HG03354 (cell line): Measurements from ENCODE around the gene PLAGL2.
"Not testable (repeated sequence)": the region's sequence is repeated elsewhere in the genome, so short reads cannot be mapped to it uniquely, and the experiment has no call there.

Experiments
- ATAC-seq: cut with Tn5 transposase; IDR thresholded peaks from one replicate; pipeline ENCODE4 v1.9.1; 2021; ENCODE audit warnings: mild to moderate bottlenecking; ENCODE audit not compliant: unreplicated experiment, poor library complexity, severe bottlenecking

PLAGL2 gene

GRCh38 chr20:32205110-32205842 lies 2.3 kb downstream of the PLAGL2 start:
- no peak for ATAC-seq

- no peak for ATAC-seq
Measured at GRCh38 chr20:32204205-32205109, 3.1 kb downstream of the PLAGL2 start.

DNA sequence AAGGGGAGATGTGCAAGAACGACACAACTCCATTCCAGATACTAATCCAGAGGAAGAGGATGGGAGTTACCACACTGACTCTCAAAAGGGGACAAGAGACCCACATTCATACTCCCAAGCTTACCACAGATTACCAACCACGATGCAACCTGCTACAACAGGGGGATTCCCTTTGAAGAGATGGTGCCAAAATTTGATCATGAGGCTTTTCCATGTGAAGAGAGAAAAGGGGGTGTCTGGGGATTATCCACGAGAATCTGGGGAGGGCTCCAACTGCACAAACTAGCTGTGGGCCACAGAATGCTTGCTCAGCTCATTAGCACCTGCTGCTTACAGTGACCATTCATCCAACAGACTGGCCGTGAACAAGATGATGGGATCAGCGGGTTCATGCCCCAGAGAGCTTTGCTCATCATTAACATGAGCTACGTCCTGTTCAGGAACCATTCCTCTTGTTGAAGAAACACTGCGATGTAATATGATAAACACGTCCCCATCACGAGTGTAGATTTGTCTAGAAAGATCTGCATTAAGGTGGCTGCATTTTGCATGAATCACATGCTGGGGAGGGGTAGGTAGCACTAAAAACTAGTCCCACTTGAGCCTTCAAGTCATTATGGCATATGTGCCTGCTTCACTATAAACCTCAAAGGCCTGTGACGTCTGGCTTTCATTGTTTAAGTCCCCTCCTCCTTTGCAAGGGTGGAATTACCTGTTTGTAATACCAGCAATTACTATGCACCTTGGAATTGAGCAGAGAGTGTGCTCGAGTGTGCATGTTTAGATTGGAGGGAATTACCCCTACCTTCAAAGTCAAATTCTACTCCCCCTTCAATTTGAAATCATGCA lies 4.0 kb downstream of the PLAGL2 start:
- no peak for ATAC-seq

DNA sequence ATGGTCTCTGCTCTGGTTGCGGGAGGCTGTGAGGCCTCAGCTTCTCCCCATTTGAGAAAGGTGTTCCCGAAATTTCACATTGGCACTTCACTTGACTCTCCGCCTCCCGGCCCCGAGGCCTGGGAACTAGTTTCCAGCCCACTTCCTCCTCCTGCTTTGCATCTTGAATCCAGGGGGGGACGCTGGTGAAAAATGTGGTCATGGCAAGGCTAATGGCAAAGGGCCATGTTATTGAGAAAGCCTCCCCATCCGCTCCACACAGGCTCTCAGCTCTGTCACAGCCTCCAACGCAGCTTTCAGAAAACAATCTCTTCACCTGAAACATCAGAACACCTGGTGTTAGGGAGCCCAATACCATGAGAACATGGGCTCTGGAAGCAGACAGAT lies 5.6 kb downstream of the PLAGL2 start:
- no peak for ATAC-seq

DNA sequence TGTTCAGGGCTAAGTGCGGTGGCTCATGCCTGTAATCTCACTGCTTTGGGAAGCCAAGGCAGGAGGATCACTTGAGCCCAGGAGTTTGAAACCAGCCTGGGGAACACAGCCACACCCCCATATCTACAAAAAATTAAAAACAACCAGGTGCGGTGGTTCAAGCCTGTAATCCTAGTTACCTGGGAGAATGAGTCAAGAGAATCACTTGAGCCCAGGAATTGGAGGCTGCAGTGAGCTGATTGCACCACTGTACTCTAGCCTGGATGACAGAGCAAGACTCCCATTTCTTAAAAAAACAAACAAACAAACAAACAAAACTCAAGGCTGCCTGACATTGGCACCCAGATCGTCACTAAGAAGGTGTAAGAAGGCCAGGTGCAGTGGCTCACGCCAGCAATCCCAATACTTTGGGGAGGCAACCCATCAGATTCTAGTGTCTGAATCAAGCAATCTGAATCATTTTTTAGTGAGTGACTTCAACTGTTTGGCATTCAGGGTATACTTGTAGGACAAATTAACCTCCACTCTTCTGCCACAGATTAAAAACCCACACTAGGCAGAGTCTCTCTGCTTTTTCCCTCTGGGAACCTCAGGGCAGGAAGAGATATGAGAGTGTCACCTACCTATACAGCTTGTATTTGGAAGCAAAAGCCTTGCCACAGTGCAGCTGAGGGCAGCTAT lies 6.1 kb downstream of the PLAGL2 start:
- ATAC-seq: no peak

- ATAC-seq: no peak
Measured at GRCh38 chr20:32199006-32199405, 8.5 kb downstream of the PLAGL2 start.

DNA sequence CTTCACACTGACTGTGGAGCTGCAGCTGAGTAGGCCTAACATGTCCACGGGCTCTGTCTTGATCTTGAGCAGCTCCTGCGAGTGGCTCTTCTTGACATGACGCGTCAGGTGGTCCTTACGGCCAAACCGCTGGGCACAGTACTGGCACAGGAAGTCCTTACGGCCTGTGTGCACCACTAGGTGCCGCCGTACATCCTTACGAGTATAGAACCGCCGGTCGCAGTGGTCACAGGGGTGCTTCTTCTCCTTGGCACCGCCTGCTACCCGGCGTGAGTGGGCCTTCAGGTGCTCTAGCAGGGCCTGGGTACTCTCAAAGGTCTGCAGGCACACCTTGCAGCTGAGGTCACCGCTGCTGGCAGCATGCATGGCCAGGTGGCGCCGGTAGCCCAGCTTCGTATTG lies 10.4 kb downstream of the PLAGL2 start:
- not testable (repeated sequence) for ATAC-seq

GRCh38 chr20:32196613-32197012 lies 10.9 kb downstream of the PLAGL2 start:
- ATAC-seq: not testable (repeated sequence)

DNA sequence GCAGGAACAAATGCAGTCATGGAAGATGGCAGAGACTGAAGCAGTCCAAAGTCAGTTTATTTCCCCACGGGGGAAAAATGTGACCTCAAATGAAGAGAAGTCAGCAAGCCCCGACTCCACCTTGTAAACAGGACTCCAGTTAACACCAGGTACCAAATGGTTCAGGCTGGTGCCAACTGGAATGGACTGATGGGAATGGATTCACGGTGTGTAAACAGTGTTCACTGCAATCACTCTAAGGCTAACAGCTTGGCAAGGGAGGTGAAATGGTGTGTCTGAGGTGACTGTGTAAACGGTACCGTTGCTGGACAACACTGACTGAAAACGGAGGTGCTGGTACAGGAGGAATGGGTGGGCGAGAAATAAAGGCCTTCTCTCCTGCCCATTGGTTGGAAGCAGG lies 12.0 kb downstream of the PLAGL2 start:
- ATAC-seq: no peak

- ATAC-seq: no peak
Measured at GRCh38 chr20:32193996-32194395, 13.5 kb downstream of the PLAGL2 start.

DNA sequence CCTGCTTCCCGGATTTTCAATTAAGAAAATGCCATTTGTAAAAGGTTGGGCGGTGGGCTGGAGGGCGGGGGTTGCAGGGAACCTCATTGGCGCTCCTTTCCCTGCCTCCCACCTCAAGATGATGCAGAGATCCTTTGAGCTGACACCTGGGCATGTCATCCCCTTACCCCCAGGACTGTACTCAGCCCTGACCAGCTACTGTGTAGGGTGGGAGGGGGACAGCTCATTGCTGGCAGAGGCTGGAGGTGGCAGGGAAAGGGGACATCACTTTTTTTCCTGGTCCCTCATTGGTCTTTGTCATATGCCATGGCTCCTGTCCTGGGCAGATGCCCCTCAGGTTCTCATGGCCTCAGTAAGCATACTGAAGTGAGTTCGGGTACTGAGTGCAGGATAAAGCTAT lies 14.2 kb downstream of the PLAGL2 start:
- ATAC-seq: not testable (repeated sequence)

GRCh38 chr20:32192698-32193097 lies 14.8 kb downstream of the PLAGL2 start:
- ATAC-seq: no peak

DNA sequence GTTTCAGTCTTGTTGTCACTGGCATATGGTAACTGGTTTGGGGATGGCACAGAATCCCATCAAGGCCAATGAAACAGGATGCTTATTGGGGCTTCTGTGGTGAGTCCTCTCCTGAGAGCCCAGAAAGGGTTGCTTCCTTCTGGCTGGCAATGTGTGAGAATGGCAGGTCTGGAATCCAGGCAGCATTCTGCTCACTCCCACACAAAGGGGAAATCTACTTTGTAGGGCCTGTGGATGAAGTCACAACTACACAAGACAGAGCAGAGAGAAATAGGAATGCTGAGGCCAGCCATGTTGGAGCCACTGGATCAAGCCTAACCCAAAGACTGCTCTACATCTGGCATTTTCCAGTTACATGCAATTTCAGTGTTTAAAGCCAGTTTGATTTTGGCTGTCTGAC lies 15.7 kb downstream of the PLAGL2 start:
- no peak for ATAC-seq

GRCh38 chr20:32191422-32191821 lies 16.1 kb downstream of the PLAGL2 start:
- no peak for ATAC-seq

- no peak for ATAC-seq
Measured at GRCh38 chr20:32190616-32191415, 16.7 kb downstream of the PLAGL2 start.

DNA sequence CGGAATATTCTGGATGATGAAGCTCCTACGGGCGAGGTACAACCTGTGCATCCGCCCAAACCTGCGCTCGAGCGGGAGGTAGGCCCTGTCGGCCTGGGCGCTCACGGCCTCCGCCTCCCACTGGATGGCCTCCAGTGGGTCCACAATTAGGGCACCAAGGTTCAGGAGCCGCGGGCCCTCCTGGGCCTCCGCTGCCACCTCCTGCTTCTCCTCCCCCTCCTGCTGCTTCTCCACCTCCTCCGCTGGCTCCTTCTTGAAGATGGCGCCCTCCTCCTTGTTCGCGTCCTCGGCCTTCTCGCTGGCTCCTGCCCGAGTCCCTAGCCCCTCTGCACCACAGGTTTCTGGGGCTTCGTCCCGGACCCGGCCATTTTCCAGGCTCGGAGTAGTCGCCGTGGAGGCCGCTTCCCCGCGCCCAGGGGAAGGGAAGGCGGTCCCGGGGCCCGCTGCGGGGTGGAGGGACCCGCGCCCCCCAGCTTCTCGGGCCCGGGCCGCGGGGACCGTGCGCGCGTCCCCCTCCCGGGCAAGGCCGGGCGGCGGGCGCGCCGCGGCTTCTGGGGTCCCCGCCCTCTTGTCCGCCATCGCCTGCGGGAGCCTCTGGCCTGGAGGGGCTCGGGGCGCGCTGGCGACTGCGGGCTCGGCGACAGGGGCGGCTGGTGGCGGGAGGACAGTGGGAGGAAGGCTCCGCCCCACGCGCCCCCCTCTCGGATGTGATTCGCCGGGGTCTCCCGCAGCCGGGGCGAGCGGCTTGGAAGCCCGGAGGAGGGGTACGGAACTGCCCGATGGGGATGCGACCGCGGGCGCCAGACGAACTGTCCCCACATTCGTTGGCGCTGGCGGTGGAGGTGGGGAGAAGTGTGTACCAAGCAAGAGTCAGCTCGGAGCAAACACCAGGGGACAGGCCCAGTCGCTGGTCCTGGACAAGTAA lies 17.6 kb downstream of the PLAGL2 start:
- no peak for ATAC-seq

GRCh38 chr20:32189123-32189410 lies 18.5 kb downstream of the PLAGL2 start:
- no peak for ATAC-seq
